Gastroesophageal sphincter (tissue), 2 donors: ENCODE data around the gene PPP1R3E.

Source experiments
- EP300 ChIP-seq: sonication (generic); formaldehyde crosslinking; IDR thresholded peaks from one replicate; pipeline ENCODE4 v1.6.1; 2017; ENCODE audit warnings: antibody characterized with exemption, mild to moderate bottlenecking
- POLR2A ChIP-seq, 2 donors: fragments of 450-650 bp; IDR thresholded peaks; one replicate each; pipeline ENCODE4 v1.6.1; 2017; ENCODE audit warnings: antibody characterized with exemption in 2 of 2, mild to moderate bottlenecking in 2 of 2, moderate library complexity in 1 of 2

DNA sequence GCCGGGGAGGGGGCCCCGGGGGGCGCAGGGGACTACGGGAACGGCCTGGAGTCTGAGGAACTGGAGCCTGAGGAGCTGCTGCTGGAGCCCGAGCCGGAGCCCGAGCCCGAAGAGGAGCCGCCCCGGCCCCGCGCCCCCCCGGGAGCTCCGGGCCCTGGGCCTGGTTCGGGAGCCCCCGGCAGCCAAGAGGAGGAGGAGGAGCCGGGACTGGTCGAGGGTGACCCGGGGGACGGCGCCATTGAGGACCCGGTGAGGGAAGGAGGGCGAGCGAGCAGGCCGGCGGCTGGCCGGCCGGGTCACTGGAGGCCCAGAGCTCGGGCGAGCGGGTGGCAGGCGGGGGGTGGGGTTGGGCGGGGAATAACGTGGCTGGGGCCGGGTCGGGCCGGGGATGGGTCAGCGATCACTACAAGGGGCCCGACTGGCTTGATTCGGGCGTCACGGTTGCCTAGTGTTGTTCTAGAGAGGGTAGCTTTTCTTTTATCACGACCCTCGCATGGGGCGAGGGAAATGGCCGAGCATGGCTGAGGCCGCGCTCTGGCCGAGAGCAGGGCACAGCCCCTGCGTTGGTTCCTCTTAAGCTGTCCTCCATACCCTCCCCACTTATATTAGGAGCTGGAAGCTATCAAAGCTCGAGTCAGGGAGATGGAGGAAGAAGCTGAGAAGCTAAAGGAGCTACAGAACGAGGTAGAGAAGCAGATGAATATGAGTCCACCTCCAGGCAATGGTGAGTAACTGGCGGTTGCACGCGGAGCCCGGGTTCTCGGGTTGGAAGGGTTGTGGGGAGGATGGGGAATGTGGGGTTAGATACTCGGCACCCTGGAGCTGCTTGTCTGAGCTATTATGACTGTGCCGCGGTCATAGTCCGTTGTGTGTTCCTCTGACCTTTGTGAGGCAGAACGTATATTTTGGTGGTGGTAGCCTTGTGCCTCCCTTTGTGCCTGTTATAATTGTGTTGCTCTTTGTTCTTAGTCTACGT lies 19.2 kb upstream of the PPP1R3E start:
- TF ChIP-seq EP300 (no peak), POLR2A (IDR thresholded peaks at IDR 0.05) (no peak)
